GM12878 (cell line): Measurements from ENCODE around the gene TCEAL7. TPM values are rescaled to one million over a fixed set of nuclear protein-coding genes. Genes with fewer than 3 reads are reported as not detected.
"Not testable (repeated sequence)": the region's sequence is repeated elsewhere in the genome, so short reads cannot be mapped to it uniquely, and the experiment has no call there.

Experiments used
- ATAC-seq: fragments of 200-7000 bp; cut with Tn5 transposase; 3 replicates; pipeline ENCODE4 v1.9.1; 2020; ENCODE audit warnings: mild to moderate bottlenecking, moderate library complexity
- BruUV-seq: library from RNA; stranded (reverse); fragments of 400-500 nt; replicated peaks from 2 replicates; lab custom pipeline; 2021; lab: Mats Ljungman, UMichigan
- CTCF ChIA-PET: fragments of 300-600 bp; sonication (Branson Sonifier 250); formaldehyde crosslinking; extraction: SDS; loops from one replicate; lab custom pipeline; 2021; ENCODE audit warnings: inconsistent platforms; lab: Yijun Ruan, JAX
- POLR2A ChIA-PET: fragments of 350-600 bp; formaldehyde crosslinking; extraction: SDS; loops from one replicate; lab custom pipeline; 2021; ENCODE audit warnings: inconsistent platforms; lab: Charles Lee
- RAD21 ChIA-PET: fragments of 300-600 bp; sonication (Branson Sonifier 250); formaldehyde crosslinking; loops from one replicate; lab custom pipeline; 2023; ENCODE audit warnings: antibody characterized with exemption; ENCODE audit not compliant: unreplicated experiment; lab: Charles Lee
- SMC1A ChIA-PET: fragments of 300-600 bp; sonication (Branson Sonifier 250); formaldehyde crosslinking; loops from one replicate; lab custom pipeline; 2023; ENCODE audit not compliant: unreplicated experiment, uncharacterized antibody; lab: Charles Lee
- DNase-seq: peaks from one replicate; pipeline ENCODE4 v3.0.0-alpha.2; 2011; ENCODE audit warnings: low read depth, low spot score
- FAIRE-seq: peaks from 3 replicates; lab custom pipeline; 2011; peaks lifted over from hg19 to GRCh38; lab: Jason Lieb, UNC
- H2AFZ ChIP-seq: 2 replicates; pipeline ENCODE4 v1.6.0; 2011; ENCODE audit warnings: low read depth, low read length, control low read depth; ENCODE audit not compliant: control insufficient read depth
- H3K27ac ChIP-seq: 2 replicates; pipeline ENCODE4 v1.5.1; 2011; ENCODE audit warnings: control low read depth; ENCODE audit not compliant: control insufficient read depth, insufficient read depth
- H3K27me3 ChIP-seq, 2 experiments: replicated peaks in 1 of 2; 2 replicates each; pipeline versions ENCODE4 v1.6.0 to v1.6.1; 2011; ENCODE audit warnings: low read length in 1 of 2; ENCODE audit not compliant: control insufficient read depth in 2 of 2, insufficient read depth in 2 of 2
- H3K36me3 ChIP-seq, 2 experiments: 2 replicates each; pipeline ENCODE4 v1.5.1; 2011; ENCODE audit warnings: low read length in 1 of 2; ENCODE audit not compliant: control insufficient read depth in 2 of 2, insufficient read depth in 2 of 2
- H3K4me1 ChIP-seq: 2 replicates; pipeline ENCODE4 v1.6.1; 2011; ENCODE audit warnings: mild to moderate bottlenecking, low read length, moderate library complexity, mixed read lengths; ENCODE audit not compliant: control insufficient read depth, insufficient read depth
- H3K4me2 ChIP-seq: 2 replicates; pipeline ENCODE4 v1.6.0; 2011; ENCODE audit warnings: control low read depth; ENCODE audit not compliant: control insufficient read depth, insufficient read depth
- H3K4me3 ChIP-seq: fragments of 200-600 bp; sonication (generic); 2 replicates; pipeline ENCODE4 v1.5.1; 2016
- H3K79me2 ChIP-seq: 2 replicates; pipeline ENCODE4 v1.6.0; 2011; ENCODE audit warnings: low read length; ENCODE audit not compliant: control insufficient read depth, insufficient read depth
- H3K9ac ChIP-seq: 2 replicates; pipeline ENCODE4 v1.8.0; 2011; ENCODE audit warnings: low read length, control low read depth, mixed read lengths; ENCODE audit not compliant: control insufficient read depth, insufficient read depth
- H3K9me3 ChIP-seq: replicated peaks from 3 replicates; pipeline ENCODE4 v1.5.1; 2011; ENCODE audit warnings: mild to moderate bottlenecking, low read length; ENCODE audit not compliant: control insufficient read depth, insufficient read depth
- H4K20me1 ChIP-seq: 2 replicates; pipeline ENCODE4 v1.6.0; 2011; ENCODE audit not compliant: control insufficient read depth, insufficient read depth
- BCL3 ChIP-seq: IDR thresholded peaks from 2 replicates; pipeline ENCODE4 v1.6.1; 2011; ENCODE audit warnings: borderline replicate concordance, low read depth, mild to moderate bottlenecking, moderate library complexity, low read length; ENCODE audit not compliant: insufficient read depth, poor library complexity, severe bottlenecking
- ESRRA ChIP-seq: IDR thresholded peaks from 2 replicates; pipeline ENCODE4 v1.6.1; 2012; ENCODE audit warnings: mild to moderate bottlenecking, low read length, improper control_type of control experiment
- JUND ChIP-seq: IDR thresholded peaks from 2 replicates; pipeline ENCODE4 v1.6.1; 2012; ENCODE audit warnings: low read depth, mild to moderate bottlenecking, low read length, improper control_type of control experiment, moderate library complexity
- NFIC ChIP-seq: IDR thresholded peaks from 2 replicates; pipeline ENCODE4 v1.6.1; 2012; ENCODE audit warnings: low read depth, mild to moderate bottlenecking, inconsistent platforms, low read length, moderate library complexity
- PRDM15 ChIP-seq: fragments of 450-650 bp; formaldehyde crosslinking; IDR thresholded peaks from 2 replicates; pipeline ENCODE4 v1.4.0; 2020; ENCODE audit warnings: mild to moderate bottlenecking, moderate library complexity
- SMAD5 ChIP-seq: IDR thresholded peaks from 2 replicates; pipeline ENCODE4 v1.6.1; 2016; ENCODE audit warnings: antibody characterized with exemption, low read depth
- WGBS: methylation state at CpG from one replicate; pipeline ENCODE4 v1.1.6; 2016; ENCODE audit warnings: low lambda C conversion rate; ENCODE audit not compliant: insufficient replicate concordance, insufficient coverage; ENCODE audit errors: missing lambda C conversion rate; 5-methylcytosine and 5-hydroxymethylcytosine counted together
- in situ Hi-C: fragments of 300-500 bp; cut with MboI; formaldehyde crosslinking; loops from 9 replicates; pipeline ENCODE4 v1.14.3; 2018; ENCODE audit warnings: mixed read lengths
- intact Hi-C: fragments of 100-400 bp; cut with micrococcal nuclease; formaldehyde crosslinking; loops from one replicate; pipeline ENCODE4 v1.14.2; 2022; ENCODE audit not compliant: unreplicated experiment
- polyA plus RNA-seq, 11 experiments: library from polyadenylated mRNA; depleted of rRNA in 4 of 11; unstranded in 6 of 11; stranded (reverse) in 5 of 11; fragments of >200 nt; fragmentation: Nextera tagmentation in 4 of 11; fragmentation: Illumina TruSeq in 1 of 11; extraction: Ambion mirVana in 4 of 11; extraction: Trizol in 1 of 11; gene quantifications; 1 replicate in 1 of 11; 2 replicates in 10 of 11; pipeline versions ENCODE4 v1.2.1 to v1.2.3, GENCODE V29; 2011 to 2016; ENCODE audit warnings: inconsistent platforms in 2 of 11, missing spikeins in 2 of 11, low read depth in 1 of 11
- total RNA-seq, 4 experiments: library from RNA; depleted of rRNA in 3 of 4; stranded (reverse); fragments of >200 nt in 3 of 4; fragmentation: Illumina TruSeq in 1 of 4; extraction: Trizol in 1 of 4; gene quantifications; 2 replicates each; pipeline versions ENCODE4 v1.2.1 to v1.2.3, GENCODE V29; 2013 to 2021

The TCEAL7 gene
- total and polyA plus RNA-seq, 10 of the 15 experiments (the other 5 are each of a cell fraction or from before 2014, with no cell fraction given): not detected

- TF ChIP-seq ESRRA (no peak), BCL3 (no peak), PRDM15 (no peak), JUND (no peak), SMAD5 (no peak), NFIC (no peak)
- TF ChIP-seq, all 136 proteins: peak for 0
These were observed 25.3 kb upstream of the TCEAL7 start (continued) for GRCh38 chrX:103304705-103305104.

GRCh38 chrX:103305666-103306065, 24.4 kb upstream of the TCEAL7 start:
- intact Hi-C loops, H4K20me1 ChIP-seq, FAIRE-seq, H3K4me1 ChIP-seq, RAD21 ChIA-PET, H3K4me3 ChIP-seq, H3K79me2 ChIP-seq, H3K36me3 ChIP-seq, H3K9me3 ChIP-seq, H3K9ac ChIP-seq, H3K27me3 ChIP-seq, ATAC-seq, DNase-seq, in situ Hi-C loops, CTCF ChIA-PET, POLR2A ChIA-PET, H3K4me2 ChIP-seq, H2AFZ ChIP-seq, H3K27ac ChIP-seq, SMC1A ChIA-PET, BruUV-seq: not testable (repeated sequence)
- WGBS: 64% methylated on average over 4 of the region's 4 CpGs
